NCI-H82 treated with DMSO at 0.1 percent for 48 hours (cell line): ENCODE measurements around the gene ABCA2.
"Not testable (repeated sequence)": the region's sequence is repeated elsewhere in the genome, so short reads cannot be mapped to it uniquely, and the experiment has no call there.

ENCODE experiments used
- DNase-seq: peaks from one replicate; lab custom pipeline; 2025; ENCODE audit not compliant: unreplicated experiment; lab: John Stamatoyannopoulos, UW

The ABCA2 gene

DNA sequence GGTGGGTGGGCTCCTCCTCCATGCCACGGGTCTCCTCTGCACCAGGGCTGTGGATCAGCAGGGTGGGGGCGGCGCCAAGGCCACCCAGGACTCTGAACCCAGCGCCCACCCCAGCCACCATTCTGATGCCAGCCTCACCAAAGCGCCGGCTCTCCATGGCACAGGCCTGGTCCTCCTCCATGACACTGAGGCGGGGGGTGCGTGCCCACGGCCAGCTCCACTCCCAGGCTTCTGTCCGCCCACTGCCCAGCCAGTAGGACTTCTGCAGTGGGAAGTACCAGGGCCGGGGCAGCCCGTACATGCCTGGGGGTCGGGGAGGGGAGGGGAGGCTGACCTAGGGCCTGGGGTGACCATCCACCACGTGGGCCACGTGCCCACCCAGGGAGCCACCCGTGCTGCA, 11.6 kb downstream of the ABCA2 start:
- DNase-seq: no peak

DNA sequence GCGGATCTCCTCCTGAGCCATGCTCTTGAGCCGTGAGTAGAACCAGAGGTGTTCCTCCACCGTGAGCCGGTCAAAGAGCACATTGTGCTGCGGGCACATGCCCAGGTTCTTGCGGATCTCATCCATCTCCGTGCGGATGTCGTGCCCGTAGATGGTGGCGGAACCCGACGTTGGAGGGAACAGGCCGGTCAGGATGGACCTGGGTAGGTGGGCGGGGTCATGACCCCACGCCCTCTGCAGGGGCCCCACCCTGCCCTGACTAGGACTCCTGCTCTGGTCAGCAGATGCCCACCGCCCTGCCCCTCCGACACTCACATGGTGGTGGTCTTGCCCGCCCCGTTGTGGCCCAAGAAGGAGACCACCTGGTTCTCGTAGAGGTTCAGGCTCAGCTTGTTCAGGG, 12.1 kb downstream of the ABCA2 start:
- DNase-seq: no peak

DNA sequence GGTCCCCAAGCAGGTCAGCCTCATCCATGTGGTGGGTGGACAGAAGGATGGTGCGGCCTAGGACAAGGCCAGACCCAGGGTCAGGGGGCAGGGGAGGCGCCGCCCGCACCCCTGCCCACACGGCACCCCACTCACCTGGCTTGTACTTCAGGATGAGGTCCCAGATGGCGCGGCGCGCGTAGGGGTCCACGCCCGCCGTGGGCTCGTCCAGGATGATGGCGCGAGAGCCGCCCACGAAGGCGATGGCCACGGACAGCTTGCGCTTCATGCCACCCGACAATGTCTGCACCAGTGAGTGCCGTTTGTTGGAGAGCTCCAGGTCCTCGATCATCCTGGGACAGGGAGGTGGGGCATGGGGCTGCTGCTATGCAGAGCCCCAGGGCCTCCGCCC, 12.5 kb downstream of the ABCA2 start:
- no peak for DNase-seq

DNA sequence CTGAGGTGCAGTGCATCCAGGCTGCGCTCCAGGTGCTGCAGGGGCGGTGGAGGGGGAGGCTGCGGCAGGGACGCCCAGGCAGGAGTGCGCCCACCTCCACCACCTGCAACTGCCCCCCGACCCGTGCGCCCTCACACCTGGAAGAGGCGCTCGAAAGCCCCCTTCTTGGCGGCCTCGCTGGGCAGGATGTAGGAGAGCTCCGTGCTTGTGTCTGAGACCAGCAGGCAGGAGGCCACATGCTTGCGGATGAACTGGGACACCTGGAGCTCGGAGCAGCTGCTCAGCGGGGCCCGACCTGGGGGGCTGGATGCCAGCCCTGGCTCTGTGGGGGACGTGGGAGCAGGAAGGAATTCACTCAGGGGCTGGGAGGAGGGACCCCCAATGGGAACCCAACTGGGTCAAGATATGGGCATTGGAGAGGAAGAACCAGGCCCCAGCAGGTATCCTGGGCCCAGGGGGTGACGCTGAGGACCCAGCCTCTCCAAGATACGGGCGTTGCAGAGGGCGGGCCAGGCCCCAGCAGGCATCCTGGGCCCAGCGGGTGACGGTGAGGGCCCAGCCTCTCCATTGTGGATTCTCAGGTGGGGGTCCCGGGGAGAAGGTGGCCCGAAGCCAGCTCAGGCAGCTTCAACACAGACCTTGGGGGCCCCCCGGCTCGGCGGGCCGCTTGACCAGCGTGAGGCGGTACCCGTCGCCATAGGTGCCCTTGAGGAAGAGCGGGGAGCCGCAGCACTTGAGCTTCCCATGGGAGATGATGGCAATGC, 13.1 kb downstream of the ABCA2 start:
- DNase-seq: no peak

DNA sequence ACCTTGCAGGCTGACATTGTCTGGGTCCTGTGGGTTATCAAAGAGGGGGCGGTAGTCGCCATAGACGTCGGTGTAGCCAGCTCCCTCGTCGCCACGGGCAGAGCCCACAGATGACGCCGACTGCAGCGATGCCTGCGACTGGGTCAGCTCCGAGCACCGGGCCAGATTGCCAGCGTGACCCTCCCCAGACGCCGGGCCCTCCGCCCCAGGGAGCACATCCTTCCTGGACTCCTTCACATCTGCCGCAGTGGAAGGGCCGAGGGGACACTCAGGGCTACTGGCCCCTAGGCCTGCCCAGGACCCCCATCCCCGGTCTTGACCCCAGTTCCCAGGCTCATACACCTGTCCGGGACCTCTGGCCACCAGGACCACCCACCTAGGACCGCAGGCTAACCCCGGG, 13.9 kb downstream of the ABCA2 start:
- no peak for DNase-seq

DNA sequence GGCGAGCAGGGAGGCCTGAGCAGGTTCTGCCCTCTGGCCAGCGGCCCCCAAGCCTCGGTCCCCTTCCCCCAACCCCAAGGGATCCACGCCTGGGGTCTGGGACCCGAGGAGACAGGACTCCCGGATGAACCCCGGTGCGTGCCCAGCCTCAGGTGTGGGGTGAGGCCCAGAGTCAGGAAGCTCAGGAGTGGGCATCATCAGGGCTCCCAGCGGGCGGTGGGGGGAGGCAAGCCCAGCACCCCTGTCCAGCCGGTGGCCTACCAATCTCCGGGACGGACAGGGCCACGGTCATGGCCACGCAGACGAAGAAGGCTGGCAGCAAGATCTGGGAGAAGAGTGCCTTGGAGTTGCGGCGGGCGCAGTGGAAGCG, 14.5 kb downstream of the ABCA2 start:
- DNase-seq: no peak

DNA sequence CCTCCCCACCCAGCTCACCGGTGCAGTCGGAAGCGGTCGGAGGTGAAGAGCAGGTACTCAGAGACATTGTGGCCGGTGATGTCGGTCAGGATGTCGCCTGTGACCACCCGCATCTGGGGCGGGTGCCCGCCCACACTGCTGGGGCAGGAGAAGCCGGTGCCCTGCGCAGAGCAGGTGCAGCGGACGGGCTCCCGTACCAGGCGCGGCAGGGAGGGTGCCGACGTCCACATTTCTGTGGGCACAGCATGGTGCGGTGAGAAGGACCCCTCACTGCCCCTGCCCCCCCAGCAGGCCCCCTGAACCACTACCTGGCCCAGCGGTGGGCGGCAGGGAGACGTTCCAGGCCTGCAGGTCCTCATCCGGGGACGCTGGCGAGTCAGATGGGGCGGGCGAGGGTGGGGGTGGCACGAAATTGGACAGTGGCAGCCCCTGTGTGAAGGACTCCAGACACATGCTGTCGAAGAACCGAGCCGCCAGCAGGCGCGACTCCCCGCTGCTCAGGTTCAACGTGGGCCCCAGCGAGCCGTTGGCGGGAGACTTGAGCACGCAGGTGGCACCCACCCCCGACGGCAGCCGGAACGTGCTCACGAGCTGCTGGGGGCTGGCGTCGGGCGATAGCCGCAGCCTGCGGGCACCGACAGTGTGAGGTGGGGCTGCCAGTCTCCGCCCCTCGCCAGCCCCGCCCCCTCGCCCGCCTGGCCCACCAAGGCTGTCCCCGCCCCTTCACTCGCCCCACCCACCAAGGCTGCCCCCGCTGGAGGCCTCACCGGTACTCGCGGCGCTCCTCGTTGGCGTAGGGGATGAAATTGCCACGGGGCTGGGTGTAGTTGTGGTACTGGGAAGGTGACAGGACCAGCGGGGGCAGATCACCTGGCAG, 15.1 kb downstream of the ABCA2 start:
- no peak for DNase-seq

DNA sequence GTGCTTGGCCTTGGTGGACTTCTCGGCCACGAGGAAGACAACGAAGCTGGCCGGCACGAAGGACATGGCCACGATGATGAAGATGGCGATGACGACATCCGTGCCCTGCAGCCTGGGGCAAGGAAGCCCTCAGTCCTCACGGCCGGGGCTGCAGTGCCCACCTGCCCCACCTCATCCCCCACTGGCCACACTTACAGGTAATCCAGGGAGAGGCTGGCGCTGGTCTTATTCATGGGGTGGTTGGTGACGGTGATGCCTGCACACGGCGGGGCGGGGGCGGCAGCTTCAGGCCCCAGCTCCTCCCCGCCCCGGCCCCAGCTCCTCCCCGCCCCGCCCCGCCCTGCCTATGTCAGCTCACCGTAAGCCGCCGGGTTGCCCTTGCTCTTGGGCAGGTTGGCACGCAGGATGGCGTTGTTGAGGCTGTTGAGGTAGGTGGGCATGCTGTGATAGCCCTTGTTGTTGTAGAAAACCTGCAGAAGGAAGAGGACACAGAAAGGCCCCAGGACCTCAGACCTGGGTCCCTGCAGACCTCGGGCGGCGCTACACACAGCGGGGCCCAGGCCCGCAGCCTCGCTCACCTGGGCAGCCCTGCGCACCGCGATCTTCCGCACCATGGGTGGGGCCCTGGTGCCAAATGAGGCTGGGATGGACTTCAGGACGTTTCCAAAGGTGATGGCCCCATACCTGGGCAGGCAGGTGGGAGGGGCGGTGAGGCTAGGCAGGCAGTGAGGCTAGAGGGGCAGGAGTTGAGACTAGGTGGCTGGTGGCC, 15.9 kb downstream of the ABCA2 start:
- DNase-seq: no peak

DNA sequence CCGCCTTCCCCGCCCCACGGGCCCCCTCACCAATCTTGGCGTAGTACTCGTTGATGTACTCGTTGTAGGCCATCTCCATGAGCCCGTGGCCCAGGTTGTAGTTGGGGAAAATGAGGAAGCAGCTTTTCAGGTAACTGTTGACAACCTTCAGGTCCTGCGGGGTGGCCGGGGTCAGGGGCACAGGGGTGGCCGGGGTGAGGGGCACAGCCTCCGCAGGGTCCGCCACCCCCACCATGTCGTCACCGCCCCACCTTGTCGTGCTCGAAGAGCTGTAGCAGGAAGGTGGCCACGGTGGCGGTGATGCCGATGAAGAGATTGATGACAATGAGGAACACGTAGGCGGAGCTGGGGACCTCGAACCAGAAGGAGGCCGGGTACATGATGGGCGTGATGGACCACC, 16.9 kb downstream of the ABCA2 start:
- no peak for DNase-seq

DNA sequence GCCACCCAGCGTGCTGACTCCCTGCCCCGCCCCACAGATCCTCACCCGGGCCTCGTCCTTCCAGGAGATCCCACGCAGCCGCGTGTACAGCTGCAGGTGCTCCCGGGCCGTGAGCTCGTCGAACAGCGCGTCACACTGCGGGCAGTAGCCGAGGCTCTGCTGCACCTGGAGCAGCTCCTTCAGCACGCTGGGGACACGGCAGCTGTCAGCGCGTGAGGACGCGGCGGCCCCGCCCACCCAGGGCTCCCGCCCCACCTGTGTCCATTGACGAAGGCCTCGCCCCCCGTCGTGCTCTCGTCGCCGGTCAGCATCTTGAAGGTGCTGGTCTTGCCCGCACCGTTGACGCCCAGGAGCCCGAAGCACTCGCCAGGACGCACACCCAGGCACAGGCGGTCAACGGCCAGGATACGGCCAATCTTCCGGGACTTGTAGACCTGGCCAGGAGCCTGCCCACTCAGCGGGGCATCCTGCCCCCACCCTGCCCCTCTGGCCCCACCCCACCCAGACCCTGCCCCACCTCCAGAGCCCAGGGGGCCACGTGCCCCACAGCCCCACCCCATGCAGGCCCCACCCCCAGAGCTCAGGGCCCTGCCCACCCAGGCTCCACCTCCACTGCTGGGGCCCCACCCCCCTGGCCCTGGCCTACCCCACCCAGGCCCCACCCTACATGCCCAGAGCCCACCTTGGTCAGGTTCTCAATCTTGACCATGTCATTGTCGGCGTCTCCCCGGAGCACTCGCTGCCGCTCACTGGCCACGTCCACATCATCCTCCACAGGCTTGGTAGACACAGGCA, 17.9 kb downstream of the ABCA2 start:
- no peak for DNase-seq

DNA sequence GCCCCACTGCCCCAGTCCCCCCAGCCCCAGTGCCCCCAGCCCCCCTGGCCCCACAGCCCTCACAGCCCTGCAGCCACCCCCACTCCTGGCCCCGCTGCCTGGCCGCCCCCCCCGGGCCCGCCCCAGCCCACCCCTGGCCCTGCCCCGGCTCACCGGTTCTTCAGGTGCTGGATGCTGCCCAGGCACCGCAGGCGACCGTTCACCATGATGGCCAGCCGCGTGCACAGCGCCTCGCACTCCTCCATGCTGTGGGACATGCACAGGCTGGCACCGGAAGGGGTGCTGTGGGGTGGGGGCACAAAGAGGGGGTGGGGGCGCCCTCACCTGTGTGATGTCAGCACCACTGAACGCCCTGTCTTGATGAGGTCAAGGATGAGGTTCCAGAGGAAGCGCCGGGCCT, 18.8 kb downstream of the ABCA2 start:
- no peak for DNase-seq

DNA sequence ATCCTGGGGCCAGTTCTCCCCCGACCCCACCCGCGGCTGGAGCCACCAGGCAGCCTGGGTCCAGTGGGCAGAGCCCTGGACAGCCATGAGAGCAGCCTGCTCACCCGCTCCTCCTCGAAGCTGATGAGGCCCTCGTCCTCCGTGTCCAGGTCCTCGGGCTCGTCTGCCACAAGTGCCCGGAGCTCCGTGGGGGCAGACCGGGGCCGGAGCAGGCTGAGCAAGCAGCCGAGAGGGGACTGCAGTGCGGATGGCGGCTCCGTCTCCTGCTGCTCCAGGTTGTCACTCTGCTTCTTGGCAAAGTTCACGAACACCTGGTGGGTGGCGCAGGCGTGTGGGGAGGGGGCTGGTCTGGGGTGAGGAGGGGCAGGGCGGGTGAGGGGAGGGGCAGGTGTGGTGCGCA, 19.7 kb downstream of the ABCA2 start:
- no peak for DNase-seq

DNA sequence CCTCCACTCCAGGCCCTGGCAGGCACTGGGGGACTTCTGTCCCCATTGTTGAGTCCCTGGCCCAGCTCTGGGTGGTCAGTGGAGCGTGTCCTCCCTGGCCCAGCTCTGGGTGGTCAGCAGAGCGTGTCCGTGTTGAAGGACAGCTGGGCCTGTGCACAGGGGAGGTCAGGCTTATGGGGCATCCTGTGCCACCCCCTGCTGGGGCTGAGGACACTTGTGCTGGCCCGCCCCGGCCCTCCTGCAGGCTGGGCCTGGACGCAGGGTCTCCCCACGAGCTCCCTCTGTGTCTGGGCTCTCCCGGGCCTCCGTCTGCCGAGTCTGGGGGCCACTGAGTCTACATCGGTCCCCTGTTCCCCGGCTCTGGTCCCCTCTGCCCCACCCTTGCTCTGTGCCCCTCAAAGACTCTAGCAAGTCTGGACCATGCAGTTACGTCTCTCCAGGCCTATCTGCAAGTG, 20.2 kb downstream of the ABCA2 start:
- DNase-seq: no peak

DNA sequence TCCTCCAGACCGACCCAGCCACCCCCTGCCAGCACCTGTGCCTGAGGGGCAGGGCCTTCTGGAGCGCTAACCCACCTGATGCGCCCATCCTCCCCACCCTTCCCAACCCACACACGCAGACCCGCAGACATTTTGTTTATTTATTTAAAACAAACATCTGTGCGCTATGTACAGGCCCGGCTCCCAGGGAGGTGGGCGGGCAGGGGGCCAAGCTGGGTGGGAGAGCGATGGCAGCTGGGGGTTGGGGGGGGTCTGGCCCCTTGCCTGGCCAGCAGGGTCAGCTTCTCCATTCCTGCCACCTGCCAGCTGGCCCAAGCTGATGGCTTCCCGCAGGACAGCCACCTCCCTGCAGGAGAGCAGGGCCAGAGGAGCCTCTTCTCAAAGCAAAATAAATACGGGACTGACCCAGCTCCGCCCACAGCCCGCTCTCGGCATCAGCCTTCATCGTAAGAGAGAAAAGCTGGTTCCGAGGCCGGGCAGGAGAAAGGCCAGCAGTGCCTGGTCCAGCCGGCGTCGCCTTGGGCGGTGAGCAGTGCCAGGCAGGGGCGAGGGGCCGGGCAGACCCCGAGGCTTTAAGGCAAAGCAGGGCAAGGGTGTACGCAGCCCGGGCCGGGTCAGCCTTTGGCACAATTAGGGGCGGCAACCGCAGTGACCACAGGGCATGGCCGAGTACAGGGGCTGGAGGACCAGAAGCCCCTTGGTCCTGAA, 20.8 kb downstream of the ABCA2 start:
- DNase-seq: no peak

DNA sequence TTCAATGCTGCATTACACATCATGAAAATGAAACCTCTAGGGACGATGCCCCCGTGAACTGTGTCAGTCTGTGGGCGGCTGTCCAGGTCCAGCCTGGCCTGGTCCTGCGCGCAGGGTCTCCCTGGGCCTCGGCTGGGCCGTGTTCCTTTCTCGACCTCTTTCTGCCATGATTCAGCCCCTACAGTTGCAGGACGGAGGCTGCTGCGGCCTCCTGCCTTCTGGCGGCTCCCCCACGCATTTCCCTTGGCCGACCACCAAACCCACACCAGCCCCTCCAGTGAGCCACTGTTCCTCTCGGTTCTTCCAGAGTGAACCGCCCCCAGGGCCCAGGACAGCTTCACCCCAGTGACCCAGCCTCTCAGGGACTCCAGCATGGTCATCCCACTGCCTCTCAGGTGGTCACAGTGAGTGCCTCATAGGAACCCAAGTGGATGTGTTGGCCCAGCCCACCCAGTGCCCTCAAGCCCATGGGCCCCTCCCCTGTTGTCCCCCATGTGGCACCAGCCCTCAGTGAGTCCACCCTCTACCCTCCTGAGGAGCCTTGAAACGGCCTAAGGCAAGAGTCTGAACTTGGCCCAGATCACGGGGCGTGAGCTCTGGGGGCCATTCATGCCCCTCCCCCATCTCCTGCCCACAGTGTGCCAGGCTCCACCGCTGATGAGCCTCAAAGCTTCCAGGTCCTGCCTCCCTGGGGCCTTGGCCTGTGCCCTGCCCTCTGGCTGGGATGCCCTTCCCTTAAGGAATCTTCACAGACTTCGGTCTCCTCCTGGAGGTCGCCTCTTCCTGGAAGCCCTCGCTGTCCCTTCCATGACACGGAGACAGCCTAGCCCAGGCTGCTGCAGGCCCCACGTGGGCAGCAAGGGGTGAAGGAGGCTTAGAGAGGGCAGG, 21.7 kb downstream of the ABCA2 start:
- DNase-seq: no peak

DNA sequence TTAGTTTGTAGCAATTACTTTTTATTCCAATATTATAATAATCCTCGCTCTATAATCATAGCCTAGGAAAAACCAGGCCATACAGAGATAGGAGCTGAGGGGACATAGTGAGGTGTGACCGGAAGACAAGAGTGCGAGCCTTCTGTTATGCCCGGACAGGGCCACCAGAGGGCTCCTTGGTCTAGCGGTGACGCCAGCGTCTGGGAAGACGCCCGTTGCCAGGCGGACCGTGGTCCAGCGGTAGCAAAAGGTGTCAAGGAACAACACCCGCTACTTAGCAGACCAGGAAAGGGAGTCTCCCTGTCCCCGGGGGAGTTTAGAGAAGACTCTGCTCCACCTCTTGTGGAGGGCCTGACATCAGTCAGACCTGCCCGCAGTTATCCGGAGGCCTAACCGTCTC, 23.8 kb downstream of the ABCA2 start:
- not testable (repeated sequence) for DNase-seq

DNA sequence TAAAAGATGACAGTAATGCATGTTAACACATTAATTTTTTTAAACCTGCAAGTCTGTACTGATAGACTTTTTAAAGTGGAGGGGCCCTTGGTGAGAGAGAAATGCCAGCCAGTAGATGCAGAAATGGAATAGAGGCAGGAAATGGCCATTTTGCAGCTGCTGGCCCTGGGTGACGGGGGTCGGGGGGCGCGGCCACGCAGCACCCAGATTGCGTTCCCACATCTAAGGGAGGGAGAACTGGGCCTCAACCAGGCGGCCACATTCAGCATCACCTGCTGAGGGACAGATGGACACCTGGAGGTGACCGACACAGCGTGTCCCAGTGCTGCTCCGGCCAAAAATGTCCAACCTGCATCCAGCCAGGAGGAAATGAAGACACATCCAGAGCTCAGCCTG, 25.4 kb downstream of the ABCA2 start:
- no peak for DNase-seq

DNA sequence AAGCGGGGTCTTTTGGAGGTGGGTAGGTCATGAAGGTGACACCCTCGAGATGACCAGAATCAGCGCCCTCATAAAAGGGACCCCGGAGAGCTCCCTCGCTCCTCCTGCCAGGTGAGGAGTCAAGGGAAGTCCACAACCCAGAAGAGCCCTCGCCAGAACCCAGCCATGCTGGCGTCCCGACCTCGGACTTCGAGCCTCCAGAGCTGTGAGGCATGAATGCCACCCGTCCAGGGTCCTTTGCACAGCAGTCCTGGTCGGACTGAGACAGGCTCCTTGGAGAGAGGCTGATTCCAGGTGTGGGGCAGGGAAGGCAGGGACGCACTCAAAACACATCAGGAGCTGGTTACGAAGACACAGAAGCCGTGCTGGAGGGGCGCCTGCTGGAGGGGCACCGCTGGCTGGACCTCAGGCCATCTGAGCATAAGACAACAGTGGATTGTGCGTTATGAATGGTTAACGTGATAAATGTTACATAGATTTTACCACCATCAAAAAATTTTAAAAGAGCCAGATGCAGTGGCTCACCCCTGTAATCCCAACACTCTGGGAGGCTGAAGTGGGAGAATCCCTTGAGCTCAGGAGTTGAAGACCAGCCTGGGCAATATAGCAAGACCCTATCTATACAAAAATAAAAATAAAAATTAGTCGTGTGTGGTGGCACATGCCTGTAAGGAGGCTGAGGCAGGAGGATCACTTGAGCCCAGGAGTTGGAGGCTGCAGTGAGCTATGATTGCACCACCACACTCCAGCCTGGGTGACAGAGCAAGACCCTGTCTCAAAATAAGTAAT, 26.0 kb downstream of the ABCA2 start:
- DNase-seq: no peak
